SKM-1 (cell line): ENCODE results near the gene PTPRE.
"Not testable (repeated sequence)": the region's sequence is repeated elsewhere in the genome, so short reads cannot be mapped to it uniquely, and the experiment has no call there.

ENCODE experiments used
- DNase-seq: peaks from one replicate; lab custom pipeline; 2025; ENCODE audit not compliant: unreplicated experiment; lab: John Stamatoyannopoulos, UW

PTPRE gene

DNA sequence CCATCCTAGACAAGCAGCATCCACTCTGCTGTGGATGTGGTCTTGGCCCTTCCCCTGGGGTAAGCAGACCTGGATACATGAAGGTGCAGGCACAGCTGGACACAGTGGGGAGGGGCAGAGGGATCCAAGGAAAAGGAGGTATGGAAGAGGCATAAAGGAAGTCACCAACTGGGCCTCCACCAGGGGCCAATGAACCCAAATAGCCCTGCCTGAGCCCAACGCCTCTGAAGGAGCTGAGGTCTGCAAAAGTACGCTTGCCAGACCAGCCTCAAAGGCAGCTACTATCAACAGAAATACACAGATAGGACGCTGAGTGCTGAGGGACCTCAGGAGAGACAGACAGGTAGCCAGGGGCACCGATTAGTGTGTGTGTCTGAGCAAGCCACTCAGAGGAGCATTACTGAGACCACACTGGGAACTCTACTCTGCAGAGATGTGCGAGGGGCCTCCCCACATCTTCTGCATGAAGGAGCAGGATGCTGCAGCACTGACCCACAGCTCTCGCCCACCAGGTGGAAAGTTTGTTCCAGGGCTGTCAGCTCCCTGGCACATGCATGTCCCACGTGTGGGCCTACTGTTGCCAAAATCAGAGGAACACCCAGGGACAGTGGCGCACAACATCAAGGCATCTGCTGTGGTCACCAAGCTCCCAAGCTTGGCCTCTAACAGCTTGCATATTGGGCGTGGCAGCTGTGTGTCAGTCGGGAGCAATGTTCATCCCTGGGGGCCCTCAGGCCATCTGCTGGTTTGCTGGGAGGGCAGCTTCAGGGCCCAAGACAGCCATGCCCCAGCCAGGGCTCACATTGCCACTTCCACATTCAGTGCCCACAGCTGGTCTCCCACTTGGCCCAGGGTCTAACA, 179.3 kb downstream of the PTPRE start:
- DNase-seq: no peak

- no peak for DNase-seq
Observed at GRCh38 chr10:128087146-128087883, 180.4 kb downstream of the PTPRE start.

DNA sequence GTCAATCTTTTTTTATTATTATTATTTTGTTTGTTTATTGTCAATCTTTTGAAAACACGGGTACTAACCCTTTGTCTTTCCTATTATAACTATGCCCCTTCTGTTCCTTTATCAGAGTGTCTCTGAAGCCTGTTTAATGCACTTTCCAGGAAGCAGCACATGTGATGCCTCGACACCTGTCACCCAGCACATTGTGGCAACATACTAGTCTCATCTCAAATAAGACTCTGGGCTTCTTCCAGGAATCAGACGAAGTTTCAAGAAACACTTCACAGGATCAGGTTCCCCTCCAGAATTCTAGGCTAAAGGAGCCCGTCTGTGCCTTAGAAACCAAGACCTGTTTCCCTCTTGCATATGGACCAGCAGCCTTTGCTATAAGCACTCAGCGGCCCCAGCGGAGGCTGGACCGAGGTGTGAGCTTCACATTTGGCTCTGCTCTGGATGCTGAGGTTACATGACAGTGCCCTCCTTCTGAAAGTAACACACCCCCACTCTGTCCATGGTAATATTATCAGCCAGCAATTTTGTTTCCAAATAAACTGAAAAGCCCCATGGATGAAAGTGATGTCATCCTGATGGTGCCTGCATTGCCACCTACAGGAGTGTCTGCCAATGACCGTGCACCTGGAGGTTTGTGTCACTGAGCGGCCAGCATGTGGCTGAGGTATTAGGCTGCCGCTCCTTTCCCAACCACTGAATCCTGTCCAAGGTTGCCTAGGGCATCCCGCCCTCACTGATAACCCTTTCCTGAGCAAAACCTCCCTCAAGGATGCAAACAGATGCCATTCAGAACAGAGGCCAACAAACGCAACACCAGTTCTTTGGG, 181.2 kb downstream of the PTPRE start:
- DNase-seq: no peak

- no peak for DNase-seq
Observed at GRCh38 chr10:128091636-128092210, 184.8 kb downstream of the PTPRE start.

DNA sequence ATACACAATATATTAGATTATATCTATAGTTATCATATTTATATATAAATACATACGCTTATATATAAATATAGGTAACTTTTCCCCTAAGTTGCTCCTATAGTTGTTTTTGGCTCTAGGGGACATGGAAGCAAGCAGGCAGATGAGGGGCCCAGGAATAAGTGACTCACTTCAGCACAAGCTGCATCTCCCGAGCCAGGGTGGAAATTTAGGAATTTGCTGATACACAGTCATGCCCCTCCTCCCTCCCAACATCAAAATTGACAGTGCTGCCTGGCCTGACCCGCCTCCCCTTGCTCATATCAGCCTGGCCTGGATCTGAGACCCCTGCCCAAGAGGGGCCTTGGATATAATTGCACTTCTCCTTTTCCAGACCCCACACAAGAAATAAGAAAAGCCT, 185.6 kb downstream of the PTPRE start:
- no peak for DNase-seq

- not testable (repeated sequence) for DNase-seq
Observed at GRCh38 chr10:128094596-128094995, 187.7 kb downstream of the PTPRE start.

DNA sequence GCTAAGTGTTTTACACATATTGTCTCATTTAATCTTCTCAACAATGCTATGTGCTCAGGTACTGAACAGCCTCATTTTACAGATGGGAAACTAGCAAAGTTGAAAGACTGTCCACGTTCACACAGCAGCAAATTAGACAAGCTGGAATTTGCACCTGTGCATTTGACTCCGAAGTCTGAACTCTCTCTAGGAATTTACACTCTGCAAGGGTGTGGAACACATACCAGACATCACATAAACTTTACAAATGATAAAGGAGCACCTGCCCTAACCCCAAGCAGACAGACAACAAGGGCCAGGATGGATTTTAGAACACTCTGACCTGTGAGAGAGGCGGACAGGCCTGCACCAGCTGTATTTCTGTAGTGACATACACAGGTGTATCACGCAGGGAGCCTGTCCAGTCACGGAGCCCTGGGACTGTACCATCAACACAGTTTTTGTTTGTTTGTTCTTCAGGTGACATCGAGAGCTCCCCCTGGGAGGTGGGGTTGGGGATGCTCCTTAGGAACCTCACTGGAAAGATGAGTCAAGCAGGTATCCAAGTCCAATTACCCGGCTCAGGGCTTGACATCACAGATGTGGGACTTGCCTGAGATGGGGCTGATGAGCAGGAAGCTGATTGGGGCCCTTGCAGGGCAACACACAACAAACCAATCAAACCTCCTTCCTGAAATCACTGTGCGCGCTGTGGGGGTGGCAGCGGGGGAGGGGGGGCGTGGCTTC, 188.3 kb downstream of the PTPRE start:
- no peak for DNase-seq

- no peak for DNase-seq
Observed at GRCh38 chr10:128095753-128096469, 189.0 kb downstream of the PTPRE start.

GRCh38 chr10:128096486-128097199, 189.7 kb downstream of the PTPRE start:
- no peak for DNase-seq

GRCh38 chr10:128097783-128098182, 190.9 kb downstream of the PTPRE start:
- DNase-seq: no peak

GRCh38 chr10:128098631-128099030, 191.7 kb downstream of the PTPRE start:
- DNase-seq: no peak

DNA sequence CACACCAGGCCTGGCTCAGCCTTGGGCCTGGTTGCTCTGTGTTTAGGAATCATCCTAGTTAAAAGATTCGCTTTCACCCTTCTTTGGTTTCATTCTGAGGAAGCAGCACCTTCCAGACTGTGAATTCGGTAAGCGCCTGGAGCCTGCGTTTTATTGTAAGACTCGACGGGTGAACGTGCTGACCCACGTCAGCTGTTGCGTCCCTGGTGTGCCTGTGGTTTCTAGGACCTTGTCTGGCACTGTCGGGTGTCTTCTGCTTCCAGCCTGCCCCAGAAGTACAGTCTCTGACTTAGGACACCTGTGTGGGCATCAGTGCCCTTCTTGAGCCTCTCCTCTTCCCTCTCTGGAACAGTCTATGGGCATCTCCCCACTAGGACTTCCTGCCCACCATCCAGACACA, 193.0 kb downstream of the PTPRE start:
- DNase-seq: no peak

- DNase-seq: no peak
Observed at GRCh38 chr10:128101901-128102300, 195.0 kb downstream of the PTPRE start.

DNA sequence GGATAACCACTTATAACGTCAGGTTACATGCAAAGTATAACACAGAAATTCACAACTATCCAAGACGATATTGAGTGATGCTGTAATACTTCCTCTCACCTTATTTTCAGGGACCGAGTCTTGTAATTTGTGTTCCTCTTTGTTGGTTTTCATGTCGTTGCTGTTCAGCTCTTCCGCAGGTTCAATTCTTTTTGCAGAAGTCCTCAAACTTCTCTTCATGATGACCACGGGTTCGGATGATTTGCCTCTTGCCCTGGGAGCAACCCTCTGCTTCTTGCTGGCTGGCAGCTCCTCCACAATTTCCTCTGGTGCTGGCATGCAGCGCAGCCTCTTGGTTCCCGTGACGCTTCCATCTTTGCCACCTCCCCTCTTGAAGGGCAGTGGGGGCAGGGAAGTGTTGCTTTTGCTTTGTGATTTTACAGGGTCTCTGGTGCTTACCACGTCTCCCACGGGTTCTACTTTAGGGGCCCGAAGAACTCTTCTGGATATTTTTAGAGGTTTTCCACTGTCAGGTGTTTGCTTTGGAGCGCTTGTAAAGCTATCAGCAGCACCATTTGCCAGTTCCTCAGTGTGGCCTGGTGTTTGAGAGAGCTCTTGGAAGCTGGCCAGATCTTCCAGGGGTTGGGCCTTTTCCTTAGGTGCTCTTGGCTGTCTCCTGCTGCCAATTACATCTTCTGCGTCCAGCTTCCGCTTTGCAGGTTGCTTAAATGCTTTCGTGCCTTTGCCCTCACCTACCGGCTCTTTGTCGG, 195.8 kb downstream of the PTPRE start:
- no peak for DNase-seq

- DNase-seq: no peak
Observed at GRCh38 chr10:128103229-128103714, 196.4 kb downstream of the PTPRE start.

DNA sequence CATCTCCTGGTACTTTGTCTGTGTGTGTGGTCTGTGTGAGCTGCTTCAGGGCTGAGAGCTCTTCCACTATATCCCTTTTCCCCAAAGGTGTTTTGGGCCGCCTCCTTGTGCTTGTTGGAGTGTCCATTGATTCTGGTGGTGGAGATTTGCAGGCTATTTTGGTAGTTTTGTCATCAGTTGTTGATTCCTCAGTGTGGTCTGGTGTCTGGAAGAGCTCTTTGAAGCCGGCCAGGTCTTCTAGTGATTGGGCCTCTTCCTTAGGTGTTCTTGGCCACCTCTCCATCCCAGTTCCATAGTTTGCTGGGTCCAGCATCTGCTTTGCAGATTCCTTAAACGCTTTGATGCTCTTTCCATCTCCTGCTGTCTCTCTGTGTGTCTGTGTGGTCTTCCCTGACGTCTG, 198.5 kb downstream of the PTPRE start:
- DNase-seq: no peak

DNA sequence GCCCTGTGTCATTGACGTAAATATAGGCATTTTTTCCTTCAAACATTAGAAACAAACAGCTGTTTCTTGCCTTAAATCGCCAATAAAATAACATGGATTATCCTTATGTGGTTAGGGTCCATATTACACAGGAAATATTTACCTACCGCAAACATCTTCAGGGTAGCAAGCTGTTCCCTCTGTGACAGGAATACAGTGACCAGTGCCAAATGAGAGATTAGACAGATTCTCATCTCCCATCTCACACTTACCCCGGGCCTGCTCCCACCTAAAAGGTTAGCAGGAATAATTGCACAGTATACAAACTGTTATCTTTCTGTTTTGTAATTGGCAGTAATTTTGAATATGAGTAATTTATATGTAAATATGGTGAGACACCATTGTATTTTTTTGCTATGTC, 202.8 kb downstream of the PTPRE start:
- no peak for DNase-seq

DNA sequence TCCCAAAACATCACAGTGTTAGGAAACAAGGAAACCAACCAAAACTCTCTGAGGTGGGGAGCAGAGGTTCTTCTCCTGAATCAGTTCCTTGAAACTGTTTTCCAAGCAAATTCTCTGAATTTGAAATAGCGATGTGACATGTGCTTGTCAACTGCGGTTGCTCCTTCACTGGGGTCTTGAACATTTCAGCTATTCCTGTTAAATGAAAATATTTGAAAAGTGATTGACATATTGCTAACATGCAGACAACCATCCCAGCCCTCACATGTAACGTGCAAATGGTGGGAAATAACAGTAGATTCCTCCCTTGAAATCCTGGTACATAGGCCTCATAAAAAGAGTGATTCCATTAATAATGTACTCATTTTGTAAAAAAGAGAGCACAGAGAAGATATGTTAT, 203.4 kb downstream of the PTPRE start:
- no peak for DNase-seq
